Panc1 (cell line): ENCODE results near the gene PBOV1. TPM values are rescaled to one million over a fixed set of nuclear protein-coding genes. Genes with fewer than 3 reads are reported as not detected.

Experiments used
- ATAC-seq: fragments of 200-7000 bp; cut with Tn5 transposase; 2 replicates; pipeline ENCODE4 v1.9.1; 2020; ENCODE audit warnings: mild to moderate bottlenecking, moderate library complexity
- BruUV-seq: library from RNA; stranded (reverse); fragments of 400-500 nt; replicated peaks from 2 replicates; lab custom pipeline; 2021; lab: Mats Ljungman, UMichigan
- CTCF ChIA-PET: fragments of 300-600 bp; sonication (Branson Sonifier 250); formaldehyde crosslinking; loops from one replicate; lab custom pipeline; 2022; ENCODE audit warnings: antibody characterized with exemption; lab: Charles Lee
- POLR2A ChIA-PET: fragments of 300-600 bp; sonication (Branson Sonifier 250); formaldehyde crosslinking; loops from one replicate; lab custom pipeline; 2022; ENCODE audit warnings: antibody characterized with exemption; lab: Charles Lee
- DNase-seq: peaks from one replicate; pipeline ENCODE4 v3.0.0-alpha.2; 2010; ENCODE audit warnings: low read depth, low spot score
- H3K27ac ChIP-seq: 2 replicates; pipeline ENCODE4 v1.5.1; 2011; ENCODE audit warnings: mild to moderate bottlenecking, low read length, inconsistent platforms
- H3K27me3 ChIP-seq: fragments of 200-500 bp; sonication (Bioruptor generic); 2 replicates; pipeline ENCODE4 v1.6.0; 2014; ENCODE audit warnings: low read length, inconsistent platforms; ENCODE audit not compliant: control insufficient read depth, insufficient read depth
- H3K36me3 ChIP-seq: fragments of 200-500 bp; sonication (Bioruptor generic); 2 replicates; pipeline ENCODE4 v1.5.1; 2014; ENCODE audit warnings: inconsistent platforms, mild to moderate bottlenecking, low read length, moderate library complexity; ENCODE audit not compliant: control insufficient read depth, insufficient read depth
- H3K4me1 ChIP-seq: 2 replicates; pipeline ENCODE4 v1.5.1; 2011; ENCODE audit warnings: inconsistent platforms, mild to moderate bottlenecking, low read length, moderate library complexity; ENCODE audit not compliant: control insufficient read depth, insufficient read depth
- H3K4me3 ChIP-seq, 2 experiments: 2 replicates each; pipeline ENCODE4 v1.5.1; 2011 to 2012; ENCODE audit warnings: low read depth in 2 of 2, low read length in 2 of 2, mild to moderate bottlenecking in 2 of 2, inconsistent platforms in 1 of 2, moderate library complexity in 1 of 2
- H3K9me3 ChIP-seq: fragments of 200-500 bp; sonication (Bioruptor generic); 2 replicates; pipeline ENCODE4 v1.5.1; 2014; ENCODE audit warnings: low read depth, mild to moderate bottlenecking, inconsistent platforms, low read length, moderate library complexity; ENCODE audit not compliant: control insufficient read depth, insufficient read depth
- CTCF ChIP-seq: fragments of 450-650 bp; IDR thresholded peaks from 2 replicates; pipeline ENCODE4 v1.5.1; 2017; ENCODE audit warnings: mild to moderate bottlenecking
- POLR2AphosphoS5 ChIP-seq: IDR thresholded peaks from 2 replicates; pipeline ENCODE4 v1.6.1; 2012; ENCODE audit warnings: mild to moderate bottlenecking, low read depth, low read length, moderate library complexity
- REST ChIP-seq, 2 experiments: IDR thresholded peaks; 2 replicates each; pipeline ENCODE4 v1.6.1; 2011 to 2012; ENCODE audit warnings: low read depth in 2 of 2, control low read depth in 1 of 2, low read length in 1 of 2, mild to moderate bottlenecking in 1 of 2, moderate library complexity in 1 of 2; ENCODE audit not compliant: insufficient read depth in 1 of 2
- SIN3A ChIP-seq: IDR thresholded peaks from 2 replicates; pipeline ENCODE4 v1.6.1; 2012; ENCODE audit warnings: low read depth, mild to moderate bottlenecking, low read length, moderate library complexity, borderline replicate concordance; ENCODE audit not compliant: insufficient read depth
- TCF7L2 ChIP-seq: IDR thresholded peaks from 2 replicates; pipeline ENCODE4 v1.6.1; 2011; ENCODE audit warnings: mild to moderate bottlenecking, low read depth, low read length, inconsistent platforms
- in situ Hi-C: cut with HindIII; loops from 2 replicates; pipeline ENCODE4 v1.10.0; 2016; ENCODE audit warnings: low sequenced_read_pairs, low pct_unique_long_range_greater_than_20kb
- intact Hi-C: fragments of 100-400 bp; cut with micrococcal nuclease; formaldehyde crosslinking; loops from one replicate; pipeline ENCODE4 v1.10.0; 2022; ENCODE audit not compliant: unreplicated experiment
- total RNA-seq: library from RNA; stranded (reverse); gene quantifications from one replicate; pipeline ENCODE4 v1.2.1, GENCODE V29; 2021; ENCODE audit not compliant: unreplicated experiment

The PBOV1 gene
- total RNA-seq, 1 experiment from 2014 or later = not detected

- TF ChIP-seq TCF7L2 (no peak), POLR2AphosphoS5 (no peak), REST (IDR thresholded peaks at IDR 0.05; ENCODE audit: insufficient read depth in 1 of 2, low read depth in 2 of 2, low read length in 1 of 2) (no peak), SIN3A (no peak), CTCF (no peak)
- CTCF ChIA-PET = no interaction called here
- POLR2A ChIA-PET = no interaction called here
Observed at GRCh38 chr6:138238368-138238767, 20.1 kb upstream of the PBOV1 start.

GRCh38 chr6:138237463-138237862 lies 19.2 kb upstream of the PBOV1 start:
- no peak for DNase-seq
- Histone ChIP-seq H3K9me3 (no peaks in the 10 kb centered on the region), H3K36me3 (no peaks in the 10 kb centered on the region), H3K27me3 (peaks cover 2% of the 10 kb centered on the region), H3K27ac (no peak overlapping the region), H3K4me1 (no peaks in the 10 kb centered on the region), H3K4me3 (no peak overlapping the region)
- TF ChIP-seq REST (IDR thresholded peaks at IDR 0.05; ENCODE audit: insufficient read depth in 1 of 2, low read depth in 2 of 2, low read length in 1 of 2) (no peak), POLR2AphosphoS5 (no peak), TCF7L2 (no peak), SIN3A (no peak), CTCF (no peak)
- ChIA-PET CTCF (no interaction called here), POLR2A (no interaction called here)
- intact Hi-C loops (no loop called here), in situ Hi-C loops (no loop called here)
- no TSS peak for BruUV-seq
- ATAC-seq = no peak

More at GRCh38 chr6:138238368-138238767, 20.1 kb upstream of the PBOV1 start:
- in situ Hi-C loops = no loop called here
- no peak overlapping the region for H3K4me3 ChIP-seq
- H3K9me3 ChIP-seq = no peaks in the 10 kb centered on the region
- H3K27ac ChIP-seq = no peak overlapping the region
- intact Hi-C loops = no loop called here
- H3K27me3 ChIP-seq = peaks cover 5% of the 10 kb centered on the region; the same call in 1 of the 2 replicates
- ATAC-seq (no peak), DNase-seq (no peak)
- no peaks in the 10 kb centered on the region for H3K36me3 ChIP-seq
- no peaks in the 10 kb centered on the region for H3K4me1 ChIP-seq
- BruUV-seq = no TSS peak
